Body of pancreas (tissue), 4 donors: ENCODE data around the gene GEMIN4.

Experiments
- CTCF ChIP-seq, 7 experiments: fragments of 450-650 bp in 4 of 7; fragments of 200-600 bp in 3 of 7; sonication (generic) in 3 of 7; IDR thresholded peaks; one replicate each; pipeline ENCODE4 v1.5.1; 2016 to 2019; ENCODE audit warnings: antibody characterized with exemption in 7 of 7
- POLR2A ChIP-seq, 3 donors: fragments of 450-650 bp; IDR thresholded peaks; one replicate each; pipeline ENCODE4 v1.6.1; 2016; ENCODE audit warnings: antibody characterized with exemption in 3 of 3, mild to moderate bottlenecking in 2 of 3

DNA sequence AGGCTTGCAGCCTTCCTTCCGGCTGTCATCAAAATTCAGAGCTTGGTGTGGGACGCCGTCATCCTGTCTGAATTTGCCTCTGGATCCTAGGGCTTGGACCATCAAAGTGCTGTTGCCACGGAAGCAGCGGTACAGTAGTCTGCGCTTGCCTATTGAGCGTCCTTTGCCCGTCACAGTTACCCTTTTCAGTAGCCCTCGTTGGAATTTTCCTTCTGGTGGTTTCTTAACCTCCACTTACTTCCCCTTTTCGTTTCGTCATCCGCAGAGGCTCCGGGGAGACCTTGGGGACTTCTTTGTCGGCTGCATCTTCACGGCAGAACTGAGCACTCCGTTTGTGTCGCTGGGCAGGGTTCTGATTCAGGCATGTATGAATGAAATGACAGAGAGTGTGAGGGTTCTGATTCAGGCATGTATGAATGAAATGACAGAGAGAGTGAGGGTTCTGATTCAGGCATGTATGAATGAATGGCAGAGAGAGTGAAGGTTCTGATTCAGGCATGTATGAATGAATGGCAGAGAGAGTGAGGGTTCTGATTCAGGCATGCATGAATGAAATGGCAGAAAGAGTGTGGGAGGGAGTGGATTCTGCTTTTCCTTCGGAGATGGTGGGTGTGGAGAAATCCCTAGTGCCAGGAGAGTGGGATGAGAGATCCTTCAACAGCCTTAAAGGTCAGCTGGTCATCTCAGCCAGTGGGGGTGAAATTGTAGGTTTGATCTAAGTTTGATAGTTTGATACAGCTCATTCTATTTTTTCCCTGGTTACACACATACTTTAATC, 11.6 kb downstream of the GEMIN4 start:
- TF ChIP-seq CTCF (IDR thresholded peaks at IDR 0.05) (no peak), POLR2A (IDR thresholded peaks at IDR 0.05) (no peak)
